H1 (cell line): ENCODE results near the gene CCBE1. TPM values are rescaled to one million over a fixed set of nuclear protein-coding genes. Genes with fewer than 3 reads are reported as not detected.

ENCODE experiments used
- BACH1 ChIP-seq: IDR thresholded peaks from 2 replicates; pipeline ENCODE4 v1.6.1; 2012; ENCODE audit warnings: low read length, improper control_type of control experiment
- CBX5 ChIP-seq: fragments of 300-800, 300-1000 bp; sonication (generic); IDR thresholded peaks from 2 replicates; pipeline ENCODE4 v1.7.1; 2016; ENCODE audit warnings: antibody characterized with exemption, low read length, low read depth
- CHD1 ChIP-seq: IDR thresholded peaks from 2 replicates; pipeline ENCODE4 v1.6.1; 2012; ENCODE audit warnings: low read depth, low read length, improper control_type of control experiment
- CREB1 ChIP-seq: IDR thresholded peaks from 2 replicates; pipeline ENCODE4 v1.6.1; 2012; ENCODE audit warnings: inconsistent platforms
- RXRA ChIP-seq: IDR thresholded peaks from 2 replicates; pipeline ENCODE4 v1.6.1; 2011; ENCODE audit warnings: low read depth, mild to moderate bottlenecking, low read length, moderate library complexity; ENCODE audit not compliant: insufficient read depth
- SAP30 ChIP-seq: fragments of 300-600 bp; sonication (generic); IDR thresholded peaks from 2 replicates; pipeline ENCODE4 v1.7.1; 2012; ENCODE audit warnings: low read length, moderate library complexity, mild to moderate bottlenecking, inconsistent platforms; ENCODE audit not compliant: insufficient read depth, insufficient replicate concordance
- polyA plus RNA-seq, 7 experiments: library from polyadenylated mRNA; depleted of rRNA in 3 of 7; stranded (reverse) in 5 of 7; unstranded in 2 of 7; fragments of >200 nt in 5 of 7; fragments of 200-250 nt in 2 of 7; gene quantifications; 1 replicate in 5 of 7; 2 replicates in 1 of 7; 4 replicates in 1 of 7; pipeline versions ENCODE4 v1.2.1 to v1.2.3, GENCODE V29; 2011 to 2013; ENCODE audit warnings: missing spikeins in 2 of 7, mixed read lengths in 2 of 7
- total RNA-seq: library from RNA; stranded (reverse); fragmentation: NEBNext Ultra II Directional; extraction: Animal tissue kit (Norgen Biotek cat#: 25700); gene quantifications from 2 replicates; pipeline ENCODE4 v1.2.1, GENCODE V29; 2021

The CCBE1 gene
- total and polyA plus RNA-seq, 2 of the 8 experiments (the other 6 are each of a cell fraction or from before 2014, with no cell fraction given) = 2.1 to 2.6 TPM

DNA sequence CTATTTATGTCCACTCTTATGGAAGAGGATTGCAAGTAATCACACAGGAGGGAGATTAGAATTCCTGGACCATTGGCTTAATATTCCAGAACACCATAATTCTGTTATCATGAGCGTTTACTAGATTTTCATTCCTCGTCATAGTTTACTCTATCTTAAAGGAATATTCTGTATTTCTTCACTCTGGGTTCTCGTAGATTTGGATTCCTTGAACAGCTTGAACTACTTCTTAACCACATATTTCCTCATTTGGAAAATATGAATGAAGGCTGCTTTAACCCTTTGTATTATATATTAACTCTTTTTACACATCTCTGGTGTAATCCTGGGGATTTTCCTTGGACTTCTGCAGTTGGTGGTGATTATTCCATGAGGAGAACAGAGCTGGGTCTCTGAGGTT lies 46.3 kb upstream of the CCBE1 start (continued):
- no peak for TF ChIP-seq SAP30
- TF ChIP-seq CBX5 = no peak
- no peak for TF ChIP-seq CHD1
- TF ChIP-seq RXRA = no peak
- no peak for TF ChIP-seq CREB1
- TF ChIP-seq BACH1 = no peak
